IMR-90 (cell line): ENCODE measurements around the gene ST7. TPM values are rescaled to one million over a fixed set of nuclear protein-coding genes. Genes with fewer than 3 reads are reported as not detected.

Experiments used
- ATAC-seq: fragments of 200-7000 bp; cut with Tn5 transposase; 2 replicates; pipeline ENCODE4 v1.9.1; 2020; ENCODE audit warnings: low read depth, mild to moderate bottlenecking, moderate library complexity
- BruUV-seq: library from RNA; stranded (reverse); fragments of 400-500 nt; replicated peaks from 2 replicates; lab custom pipeline; 2021; lab: Mats Ljungman, UMichigan
- CTCF ChIA-PET: fragments of 300-600 bp; formaldehyde crosslinking; extraction: SDS; loops from one replicate; lab custom pipeline; 2021; ENCODE audit warnings: antibody characterized with exemption; lab: Yijun Ruan, JAX
- POLR2A ChIA-PET: fragments of 300-600 bp; sonication (Branson Sonifier 250); formaldehyde crosslinking; loops from one replicate; lab custom pipeline; 2022; ENCODE audit warnings: antibody characterized with exemption; ENCODE audit not compliant: unreplicated experiment; lab: Charles Lee
- DNase-seq: peaks from one replicate; pipeline ENCODE4 v3.0.0; 2013
- H2AFZ ChIP-seq: replicated peaks from 2 replicates; pipeline ENCODE3; 2013; ENCODE audit warnings: low read length, mild to moderate bottlenecking; ENCODE audit not compliant: poor library complexity
- H2AK5ac ChIP-seq: 2 replicates; pipeline ENCODE4 v1.6.1; 2013; ENCODE audit warnings: low read depth, low read length, inconsistent platforms
- H2AK9ac ChIP-seq: replicated peaks from 2 replicates; pipeline ENCODE3; 2013; ENCODE audit warnings: mild to moderate bottlenecking, low read depth, low read length, moderate library complexity; ENCODE audit not compliant: poor library complexity
- H2BK120ac ChIP-seq: 2 replicates; pipeline ENCODE4 v1.6.1; 2013; ENCODE audit warnings: low read depth, low read length, inconsistent platforms
- H2BK15ac ChIP-seq: 3 replicates; pipeline ENCODE4 v1.6.1; 2013; ENCODE audit warnings: low read depth, low read length, inconsistent platforms
- H2BK20ac ChIP-seq: 2 replicates; pipeline ENCODE4 v1.6.1; 2013; ENCODE audit warnings: low read depth, mild to moderate bottlenecking, inconsistent platforms, low read length, moderate library complexity
- H2BK5ac ChIP-seq: 2 replicates; pipeline ENCODE4 v1.6.1; 2013; ENCODE audit warnings: mild to moderate bottlenecking, low read depth, low read length, inconsistent platforms; ENCODE audit not compliant: poor library complexity, severe bottlenecking
- H3K14ac ChIP-seq: replicated peaks from 2 replicates; pipeline ENCODE4 v1.6.1; 2013; ENCODE audit warnings: low read depth, low read length, inconsistent platforms
- H3K18ac ChIP-seq: 2 replicates; pipeline ENCODE4 v1.6.1; 2013; ENCODE audit warnings: low read depth, low read length, control low read depth
- H3K23ac ChIP-seq: 2 replicates; pipeline ENCODE4 v1.6.1; 2013; ENCODE audit warnings: low read depth, low read length, inconsistent platforms
- H3K27ac ChIP-seq: 2 replicates; pipeline ENCODE4 v1.5.1; 2013; ENCODE audit warnings: mild to moderate bottlenecking, control low read depth, low read length; ENCODE audit not compliant: insufficient read depth
- H3K27me3 ChIP-seq: 2 replicates; pipeline ENCODE4 v1.6.1; 2013; ENCODE audit warnings: low read length; ENCODE audit not compliant: control insufficient read depth, insufficient read depth
- H3K36me3 ChIP-seq: 2 replicates; pipeline ENCODE4 v1.6.1; 2013; ENCODE audit warnings: low read length, mixed read lengths; ENCODE audit not compliant: control insufficient read depth, insufficient read depth
- H3K4ac ChIP-seq: 2 replicates; pipeline ENCODE4 v1.6.1; 2013; ENCODE audit warnings: low read depth, low read length, inconsistent platforms
- H3K4me1 ChIP-seq: 2 replicates; pipeline ENCODE4 v1.6.1; 2013; ENCODE audit warnings: low read length, mixed read lengths; ENCODE audit not compliant: control insufficient read depth, insufficient read depth
- H3K4me2 ChIP-seq: 2 replicates; pipeline ENCODE4 v1.6.1; 2013; ENCODE audit warnings: low read depth, mild to moderate bottlenecking, control low read depth, low read length, moderate library complexity
- H3K4me3 ChIP-seq: 2 replicates; pipeline ENCODE4 v1.5.1; 2013; ENCODE audit warnings: low read depth, mild to moderate bottlenecking, control low read depth, low read length, moderate library complexity; ENCODE audit not compliant: insufficient read depth
- H3K56ac ChIP-seq: 2 replicates; pipeline ENCODE4 v1.6.1; 2013; ENCODE audit warnings: low read length, inconsistent platforms; ENCODE audit not compliant: insufficient read depth; ENCODE audit errors: extremely low read depth
- H3K79me1 ChIP-seq, 2 experiments: 2 replicates each; pipeline ENCODE4 v1.6.1; 2013; ENCODE audit warnings: low read length in 2 of 2, inconsistent platforms in 1 of 2, low read depth in 1 of 2
- H3K9ac ChIP-seq: 2 replicates; pipeline ENCODE4 v1.6.1; 2013; ENCODE audit warnings: low read depth, low read length, control low read depth
- H3K9me1 ChIP-seq: 2 replicates; pipeline ENCODE4 v1.6.1; 2013; ENCODE audit warnings: low read length, inconsistent platforms; ENCODE audit not compliant: insufficient read depth
- H3K9me3 ChIP-seq: 2 replicates; pipeline ENCODE4 v1.6.1; 2013; ENCODE audit warnings: low read length; ENCODE audit not compliant: control insufficient read depth, insufficient read depth
- H4K20me1 ChIP-seq: 2 replicates; pipeline ENCODE4 v1.6.1; 2013; ENCODE audit warnings: low read length, inconsistent platforms; ENCODE audit not compliant: insufficient read depth
- H4K5ac ChIP-seq: 2 replicates; pipeline ENCODE4 v1.6.1; 2013; ENCODE audit warnings: mild to moderate bottlenecking, low read depth, low read length, control low read depth
- H4K8ac ChIP-seq, 2 experiments: 2 replicates each; pipeline ENCODE4 v1.6.1; 2013; ENCODE audit warnings: low read depth in 2 of 2, low read length in 2 of 2, control low read depth in 1 of 2, inconsistent platforms in 1 of 2
- H4K91ac ChIP-seq: 2 replicates; pipeline ENCODE4 v1.6.1; 2013; ENCODE audit warnings: low read depth, low read length, inconsistent platforms; ENCODE audit not compliant: insufficient read depth
- BHLHE40 ChIP-seq: fragments of 150-350 bp; IDR thresholded peaks from 2 replicates; pipeline ENCODE4 v1.6.1; 2016; ENCODE audit warnings: mild to moderate bottlenecking, low read depth, low read length
- CEBPB ChIP-seq: IDR thresholded peaks from 2 replicates; pipeline ENCODE4 v1.6.1; 2012; ENCODE audit warnings: low read depth, low read length, improper control_type of control experiment
- MXI1 ChIP-seq: IDR thresholded peaks from 2 replicates; pipeline ENCODE4 v1.6.1; 2012; ENCODE audit warnings: low read depth, mild to moderate bottlenecking, low read length, moderate library complexity, borderline replicate concordance
- RAD21 ChIP-seq: IDR thresholded peaks from 2 replicates; pipeline ENCODE4 v1.6.1; 2012; ENCODE audit warnings: low read length, improper control_type of control experiment
- SMC3 ChIP-seq: fragments of 150-350 bp; IDR thresholded peaks from 2 replicates; pipeline ENCODE4 v1.6.1; 2016; ENCODE audit warnings: low read depth, mild to moderate bottlenecking, antibody characterized with exemption, low read length, moderate library complexity
- WGBS, 2 experiments: methylation state at CpG; one replicate each; pipeline versions ENCODE4 v1.1.5 to v1.1.7; 2013; ENCODE audit warnings: missing lambda C conversion rate in 2 of 2; ENCODE audit not compliant: insufficient read length in 1 of 2; ENCODE audit errors: extremely low coverage in 2 of 2; 5-methylcytosine and 5-hydroxymethylcytosine counted together
- dilution Hi-C: fragments of 300-500 bp; cut with HindIII; formaldehyde crosslinking; loops from one replicate; pipeline ENCODE4 v1.14.3; 2018; ENCODE audit warnings: low sequenced_read_pairs; ENCODE audit not compliant: unreplicated experiment
- in situ Hi-C: fragments of 300-500 bp; cut with MboI; formaldehyde crosslinking; loops from 3 replicates; pipeline ENCODE4 v1.14.3; 2019; ENCODE audit warnings: low sequenced_read_pairs, inconsistent platforms, mixed read lengths
- intact Hi-C: fragments of 100-400 bp; cut with micrococcal nuclease; formaldehyde crosslinking; loops from 2 replicates; pipeline ENCODE4 v1.10.0; 2022
- polyA plus RNA-seq, 3 experiments: library from polyadenylated mRNA; depleted of rRNA; stranded (reverse); fragments of >200 nt; gene quantifications; 2 replicates each; pipeline ENCODE4 v1.2.3, GENCODE V29; 2012; ENCODE audit warnings: low replicate concordance in 1 of 3
- total RNA-seq: library from RNA; depleted of rRNA; stranded (reverse); fragments of >200 nt; gene quantifications from 2 replicates; pipeline ENCODE4 v1.2.3, GENCODE V29; 2012
- TF ChIP-seq, protein P1 (sequence below): fragments of 150-350 bp; IDR thresholded peaks from 2 replicates; pipeline ENCODE4 v1.6.1; 2016; ENCODE audit warnings: low read depth, mild to moderate bottlenecking, low read length, moderate library complexity, borderline replicate concordance
- TF ChIP-seq, protein P2 (sequence below): conservative IDR thresholded peaks from 2 replicates; pipeline ENCODE4 v1.5.1; 2012; ENCODE audit warnings: mild to moderate bottlenecking, low read depth, low read length, improper control_type of control experiment

Gene ST7
- total and polyA plus RNA-seq, 2 of the 4 experiments (the other 2 are of a cell fraction), result 18.6 to 26.0 TPM

DNA sequence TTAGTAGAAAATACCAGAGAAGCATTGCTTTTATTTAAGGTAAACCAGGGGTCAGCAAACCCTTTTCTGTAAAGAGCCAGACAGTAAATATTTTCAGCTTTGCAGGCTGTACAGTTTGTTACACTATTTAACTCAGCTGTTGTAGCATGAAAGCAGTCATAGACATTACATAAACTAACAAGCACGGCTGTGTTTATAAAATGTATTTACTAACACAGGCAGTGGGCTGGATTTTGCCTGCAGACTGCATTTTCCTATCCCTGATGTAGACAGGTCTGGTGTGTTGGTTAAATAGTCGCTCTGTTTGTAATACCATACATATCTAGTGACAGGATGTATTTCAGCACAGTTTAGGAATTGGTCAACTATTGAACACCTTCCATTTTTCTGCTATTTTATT, 129.3 kb downstream of the ST7 start:
- Histone ChIP-seq H3K79me1 (peaks cover 15 to 16% of the 10 kb centered on the region in 2 experiments; a peak in 3 of 4 replicates), H3K4ac (no peak overlapping the region), H3K9me1 (0 out of 2 replicates have a peak, but pooled peaks cover 3% of the 10 kb centered on the region), H3K56ac (no peak overlapping the region), H3K9ac (no peak overlapping the region), H3K27ac (no peak overlapping the region), H3K4me2 (no peak overlapping the region), H4K8ac (no peak overlapping the region), H2BK20ac (no peak overlapping the region), H2BK5ac (no peak overlapping the region), H3K9me3 (no peaks in the 10 kb centered on the region), H4K5ac (no peak overlapping the region), H2BK120ac (no peak overlapping the region), H4K91ac (no peak overlapping the region), H3K36me3 (no peaks in the 10 kb centered on the region), H2BK15ac (no peak overlapping the region), H2AFZ (no peak overlapping the region), H2AK5ac (no peak overlapping the region), H3K18ac (no peak overlapping the region), H3K4me1 (peaks cover 3% of the 10 kb centered on the region; the same call in 1 of the 2 replicates), H3K27me3 (no peaks in the 10 kb centered on the region), H2AK9ac (no peak overlapping the region), H3K14ac (no peak overlapping the region), H4K20me1 (peaks cover 3% of the 10 kb centered on the region; the same call in 1 of the 2 replicates), H3K23ac (no peak overlapping the region), H3K4me3 (no peak overlapping the region)
- ATAC-seq, result peak; percentile 77
- TF ChIP-seq BHLHE40, result no peak
- TF ChIP-seq SMC3, result no peak
- no peak for TF ChIP-seq CEBPB
- TF ChIP-seq, protein P1, sequence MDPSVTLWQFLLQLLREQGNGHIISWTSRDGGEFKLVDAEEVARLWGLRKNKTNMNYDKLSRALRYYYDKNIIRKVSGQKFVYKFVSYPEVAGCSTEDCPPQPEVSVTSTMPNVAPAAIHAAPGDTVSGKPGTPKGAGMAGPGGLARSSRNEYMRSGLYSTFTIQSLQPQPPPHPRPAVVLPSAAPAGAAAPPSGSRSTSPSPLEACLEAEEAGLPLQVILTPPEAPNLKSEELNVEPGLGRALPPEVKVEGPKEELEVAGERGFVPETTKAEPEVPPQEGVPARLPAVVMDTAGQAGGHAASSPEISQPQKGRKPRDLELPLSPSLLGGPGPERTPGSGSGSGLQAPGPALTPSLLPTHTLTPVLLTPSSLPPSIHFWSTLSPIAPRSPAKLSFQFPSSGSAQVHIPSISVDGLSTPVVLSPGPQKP, result no peak
- TF ChIP-seq RAD21, result no peak
- no peak for TF ChIP-seq MXI1
- TF ChIP-seq, protein P2, sequence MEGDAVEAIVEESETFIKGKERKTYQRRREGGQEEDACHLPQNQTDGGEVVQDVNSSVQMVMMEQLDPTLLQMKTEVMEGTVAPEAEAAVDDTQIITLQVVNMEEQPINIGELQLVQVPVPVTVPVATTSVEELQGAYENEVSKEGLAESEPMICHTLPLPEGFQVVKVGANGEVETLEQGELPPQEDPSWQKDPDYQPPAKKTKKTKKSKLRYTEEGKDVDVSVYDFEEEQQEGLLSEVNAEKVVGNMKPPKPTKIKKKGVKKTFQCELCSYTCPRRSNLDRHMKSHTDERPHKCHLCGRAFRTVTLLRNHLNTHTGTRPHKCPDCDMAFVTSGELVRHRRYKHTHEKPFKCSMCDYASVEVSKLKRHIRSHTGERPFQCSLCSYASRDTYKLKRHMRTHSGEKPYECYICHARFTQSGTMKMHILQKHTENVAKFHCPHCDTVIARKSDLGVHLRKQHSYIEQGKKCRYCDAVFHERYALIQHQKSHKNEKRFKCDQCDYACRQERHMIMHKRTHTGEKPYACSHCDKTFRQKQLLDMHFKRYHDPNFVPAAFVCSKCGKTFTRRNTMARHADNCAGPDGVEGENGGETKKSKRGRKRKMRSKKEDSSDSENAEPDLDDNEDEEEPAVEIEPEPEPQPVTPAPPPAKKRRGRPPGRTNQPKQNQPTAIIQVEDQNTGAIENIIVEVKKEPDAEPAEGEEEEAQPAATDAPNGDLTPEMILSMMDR, result no peak
- POLR2A ChIA-PET, result no interaction called here
- intact Hi-C loops, result no loop called here
- no CpG with 5 or more reads among the region's 2 CpGs for WGBS, 2 experiments
- CTCF ChIA-PET, result no interaction called here
- peak; percentile 43 for DNase-seq
- dilution Hi-C loops, result no loop called here
- no TSS peak for BruUV-seq
- in situ Hi-C loops, result no loop called here
